Aorta (tissue), 5 donors: ENCODE data around the gene ETF1. TPM values are rescaled to one million over a fixed set of nuclear protein-coding genes. Genes with fewer than 3 reads are reported as not detected.

Source experiments
- ATAC-seq: fragments of 200-7000 bp; cut with Tn5 transposase; one replicate; pipeline ENCODE4 v1.9.1; 2022; ENCODE audit warnings: moderate library complexity; ENCODE audit not compliant: low FRiP score
- DNase-seq, 2 donors: peaks; one replicate each; pipeline ENCODE4 v3.0.0-alpha.2; 2020
- H3K27ac ChIP-seq, 2 donors: one replicate each; pipeline ENCODE4 v1.5.1; 2013; ENCODE audit warnings: low read length in 2 of 2, mild to moderate bottlenecking in 2 of 2, moderate library complexity in 2 of 2, control low read depth in 1 of 2, inconsistent platforms in 1 of 2, low read depth in 1 of 2
- H3K27me3 ChIP-seq, 2 donors: one replicate each; pipeline ENCODE4 v1.6.1; 2013; ENCODE audit warnings: control low read depth in 1 of 2, low read length in 1 of 2, mild to moderate bottlenecking in 1 of 2, moderate library complexity in 1 of 2; ENCODE audit not compliant: insufficient read depth in 2 of 2, control insufficient read depth in 1 of 2
- H3K36me3 ChIP-seq, 2 donors: one replicate each; pipeline ENCODE4 v1.6.1; 2013; ENCODE audit warnings: control low read depth in 1 of 2, low read length in 1 of 2, mild to moderate bottlenecking in 1 of 2; ENCODE audit not compliant: insufficient read depth in 2 of 2, control insufficient read depth in 1 of 2
- H3K4me1 ChIP-seq, 2 donors: one replicate each; pipeline ENCODE4 v1.6.1; 2013; ENCODE audit warnings: low read length in 2 of 2, control low read depth in 1 of 2, mild to moderate bottlenecking in 1 of 2, moderate library complexity in 1 of 2; ENCODE audit not compliant: insufficient read depth in 2 of 2, control insufficient read depth in 1 of 2
- H3K4me3 ChIP-seq, 2 donors: one replicate each; pipeline ENCODE4 v1.5.1; 2013; ENCODE audit warnings: low read length in 2 of 2, control low read depth in 1 of 2, mild to moderate bottlenecking in 1 of 2
- H3K9me3 ChIP-seq: one replicate; pipeline ENCODE4 v1.6.1; 2013; ENCODE audit warnings: mild to moderate bottlenecking, low read length; ENCODE audit not compliant: control insufficient read depth
- WGBS, 2 donors: extraction: QIAGEN DNeasy Blood & Tissue Kit; methylation state at CpG; one replicate each; pipeline ENCODE4 v1.1.7; 2013; 5-methylcytosine and 5-hydroxymethylcytosine counted together
- intact Hi-C, 2 donors: fragments of 100-400 bp; cut with DNase I; formaldehyde crosslinking; loops; one replicate each; pipeline versions ENCODE4 v1.14.2 to v1.15.0; 2022
- long read RNA-seq, 2 donors: library from polyadenylated mRNA; unstranded; transcript quantifications; one replicate each; pipeline ENCODE4 v2.0.0, GENCODE V29; 2020 to 2021
- polyA plus RNA-seq, 2 donors: library from polyadenylated mRNA; stranded (reverse); fragments of 200-250 nt; gene quantifications; one replicate each; pipeline ENCODE4 v1.2.3, GENCODE V29; 2013
- total RNA-seq, 2 donors: library from RNA; stranded (reverse); fragmentation: NEBNext Ultra II Directional; extraction: Animal tissue kit (Norgen Biotek cat#: 25700); gene quantifications; one replicate each; pipeline ENCODE4 v1.2.1, GENCODE V29; 2021
- donor health status: healthy with polysubstance abuse.
- donor health status: Bipolar disorder and iron deficiency.
- donor health status: DM: no; HTN: no; CAD: no.
- donor health status: DM: no; HTN: no; CAD: no.
- donor health status: DM: yes; HTN: yes; CAD: no.

The ETF1 gene
- total RNA-seq (100 to 1,000 TPM in 1 of 2 donors, 10 to 100 TPM in 1; 69.2 to 101 TPM), polyA plus RNA-seq (10 to 100 TPM; 48.5 to 79.6 TPM)
- long read RNA-seq, donor 1, transcript ETF1-201 (11 exons, 3,742 nt), result major isoform, 88 of 135 reads
- long read RNA-seq, donor 1, partial matches to known transcripts, result 30 of 135 reads
- long read RNA-seq, donor 1, other reads (novel, unspliced or antisense), result 15 of 135 reads
- long read RNA-seq, donor 2, transcript ETF1-201 (11 exons, 3,742 nt), result major isoform, 10 of 22 reads
- long read RNA-seq, donor 2, partial matches to known transcripts, result 9 of 22 reads
- long read RNA-seq, donor 2, other reads (novel, unspliced or antisense), result 3 of 22 reads

DNA sequence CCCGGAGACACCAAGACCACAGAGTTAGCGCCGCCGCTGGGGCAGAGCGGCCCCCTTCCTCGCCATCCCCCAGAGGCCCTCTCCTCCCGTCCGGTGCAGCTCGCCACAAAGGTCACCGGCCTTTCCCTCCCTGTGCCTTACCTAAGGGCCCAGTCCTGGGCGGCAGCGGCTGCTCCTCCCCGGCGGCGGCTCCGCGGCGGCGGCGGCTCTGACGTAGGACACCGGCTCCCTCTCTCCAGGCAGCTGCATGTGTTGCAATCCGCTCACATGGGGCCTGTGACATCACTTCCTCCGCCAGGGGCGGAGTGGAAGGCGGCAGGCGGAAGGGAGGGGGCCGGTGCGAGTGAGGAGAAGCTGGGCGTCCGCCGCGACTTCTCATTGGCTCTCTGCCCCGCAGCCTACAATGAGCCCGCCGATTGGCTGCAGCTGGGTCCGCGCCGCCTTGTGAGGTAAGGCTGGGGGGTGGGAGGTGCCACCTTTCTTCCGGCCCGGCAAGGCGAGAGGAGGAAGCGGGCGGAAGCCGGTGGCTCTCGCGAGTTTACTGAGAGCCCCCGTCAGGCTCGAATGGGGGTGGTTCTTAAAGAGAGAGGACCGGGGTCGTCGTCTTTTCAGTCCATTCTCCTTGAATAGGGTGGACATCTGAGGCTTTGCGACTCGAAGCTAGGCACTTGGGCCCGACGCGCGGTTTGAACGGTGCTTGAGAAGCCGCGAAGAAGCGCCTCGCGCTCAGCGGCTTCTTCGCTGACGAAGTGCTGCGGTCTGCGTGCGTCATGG, at the start of gene ETF1:
Gene ETF1, minus strand, starts transcription at position 281 of the 774 bp plus-strand sequence. CDS start 318 bp downstream, outside the sequence.
- Histone ChIP-seq H3K36me3 (no peaks in the 10 kb centered on the region), H3K27me3 (no peaks in the 10 kb centered on the region), H3K4me3 (peak within 1 kb of the TSS; percentile 78 to 91), H3K27ac (peak within 1 kb of the TSS; percentile 72 to 94), H3K4me1 (peaks cover 0 to 2% of the 10 kb centered on the region in 2 donors), H3K9me3 (no peaks in the 10 kb centered on the region)
- DNase-seq (peak; percentile 100), ATAC-seq (peak; percentile 98)
- intact Hi-C loops, result loop anchor here in 1 of 2 donors (5.0 kb wide), 1 partner anchor 81 kb away; no protein-coding TSS in a partner anchor
- WGBS, 2 donors, result 0% methylated on average over 59 to 70 of the region's 70 CpGs

DNA sequence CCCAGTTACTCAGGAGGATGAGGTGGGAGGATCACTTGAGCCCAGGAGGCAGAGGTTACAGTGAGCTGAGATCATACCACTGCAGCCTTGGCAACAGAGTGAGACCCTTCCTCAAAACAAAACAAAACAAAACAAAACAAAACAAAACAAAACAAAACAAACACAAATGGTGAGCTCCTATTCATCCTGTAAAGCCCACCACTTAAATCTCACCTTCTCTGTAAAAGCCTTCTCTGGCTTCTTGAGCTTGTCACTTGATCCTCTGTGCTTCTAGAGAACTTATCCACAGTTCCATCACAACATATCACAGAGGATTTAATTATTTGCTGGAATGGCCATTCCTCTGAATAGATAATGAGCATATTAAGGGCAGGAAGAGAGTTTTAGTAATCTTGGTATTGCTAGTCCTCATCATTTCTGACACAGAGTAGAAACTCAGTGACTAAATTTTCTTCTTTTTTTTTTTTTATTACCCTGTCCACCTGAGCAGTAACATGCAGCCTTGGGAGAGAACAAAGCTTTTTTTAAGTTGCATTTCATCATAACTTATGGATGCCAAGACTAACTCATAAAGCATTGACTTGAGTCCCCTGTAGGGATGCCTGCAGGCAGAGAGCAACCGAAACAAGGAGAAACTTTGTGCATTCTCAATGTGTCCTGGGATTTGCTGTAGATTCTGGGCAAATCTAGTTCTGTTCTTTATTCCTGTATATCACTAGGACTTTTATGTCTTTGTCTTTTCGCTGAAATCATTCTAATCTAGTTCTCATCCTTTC, 45.2 kb upstream of the ETF1 start:
- H3K27me3 ChIP-seq, result no peaks in the 10 kb centered on the region
- no peak overlapping the region for H3K4me3 ChIP-seq
- DNase-seq (no peak), ATAC-seq (no peak)
- H3K9me3 ChIP-seq, result no peaks in the 10 kb centered on the region
- no peak overlapping the region for H3K27ac ChIP-seq
- intact Hi-C loops, result no loop called here
- H3K36me3 ChIP-seq, result no peaks in the 10 kb centered on the region
- H3K4me1 ChIP-seq, result no peaks in the 10 kb centered on the region
- 90% methylated on average over 2 of the region's 2 CpGs for WGBS, 2 donors

DNA sequence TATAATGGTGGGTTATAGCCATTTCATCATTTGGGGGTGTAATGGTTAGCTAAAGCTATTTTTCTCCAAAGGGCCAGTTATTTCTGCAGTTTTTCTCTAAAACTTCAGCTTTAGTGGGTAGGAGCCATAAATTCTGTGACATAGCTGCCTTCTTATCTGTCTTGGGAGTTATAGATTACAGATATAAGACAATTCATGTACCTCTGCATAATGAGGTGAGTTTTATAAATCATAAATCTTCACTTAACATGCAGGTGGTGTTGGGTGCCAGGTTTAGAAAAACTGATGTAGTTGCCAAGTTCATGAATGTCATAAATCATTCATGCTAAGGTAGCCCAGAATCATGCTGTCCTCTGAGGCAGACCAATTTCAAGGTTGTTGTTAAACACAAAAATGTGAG, 42.1 kb upstream of the ETF1 start:
- ATAC-seq, result no peak
- intact Hi-C loops, result no loop called here
- DNase-seq, result no peak
- no peaks in the 10 kb centered on the region for H3K36me3 ChIP-seq
- no peak overlapping the region for H3K4me3 ChIP-seq
- H3K9me3 ChIP-seq, result no peaks in the 10 kb centered on the region
- H3K4me1 ChIP-seq, result no peaks in the 10 kb centered on the region
- no peaks in the 10 kb centered on the region for H3K27me3 ChIP-seq
- H3K27ac ChIP-seq, result no peak overlapping the region

DNA sequence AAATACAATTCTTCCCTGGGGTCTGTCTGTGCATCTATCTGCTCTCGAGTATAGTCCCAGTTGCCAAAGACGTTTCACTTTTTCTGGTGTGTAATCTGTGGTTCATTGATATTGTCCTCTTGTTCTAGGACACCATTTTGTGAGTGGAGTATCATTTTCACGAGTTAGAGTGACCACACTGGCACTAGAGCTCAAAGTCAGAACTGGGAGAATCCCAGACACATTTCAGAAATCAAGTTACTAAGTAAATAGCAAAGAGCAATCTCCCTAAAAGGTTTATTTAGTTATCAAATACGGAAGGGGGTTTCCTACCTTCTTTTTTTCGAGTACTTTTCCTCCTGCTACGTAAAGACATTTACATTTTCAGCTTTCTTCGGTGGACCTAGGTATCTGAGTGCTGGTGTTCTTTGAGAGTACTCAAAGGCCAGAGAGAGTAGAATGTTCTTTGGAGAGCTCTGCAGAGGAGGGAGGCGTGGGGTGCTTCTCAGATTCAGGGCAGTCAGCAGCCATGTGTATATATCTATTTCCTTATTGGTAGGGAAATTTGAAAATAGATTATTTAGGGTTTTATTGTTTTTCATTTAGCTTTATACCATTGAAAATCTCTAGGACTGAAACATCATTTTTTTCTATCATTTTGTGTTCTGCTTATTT, 41.1 kb upstream of the ETF1 start:
- no peak overlapping the region for H3K27ac ChIP-seq
- DNase-seq (no peak), ATAC-seq (no peak)
- intact Hi-C loops, result loop anchor here in 1 of 2 donors (5.0 kb wide), 1 partner anchor 678 kb away; no protein-coding TSS in a partner anchor
- no peaks in the 10 kb centered on the region for H3K27me3 ChIP-seq
- no peaks in the 10 kb centered on the region for H3K36me3 ChIP-seq
- 81% methylated on average over 8 of the region's 8 CpGs for WGBS, 2 donors
- H3K4me3 ChIP-seq, result no peak overlapping the region
- no peaks in the 10 kb centered on the region for H3K4me1 ChIP-seq
- no peaks in the 10 kb centered on the region for H3K9me3 ChIP-seq

DNA sequence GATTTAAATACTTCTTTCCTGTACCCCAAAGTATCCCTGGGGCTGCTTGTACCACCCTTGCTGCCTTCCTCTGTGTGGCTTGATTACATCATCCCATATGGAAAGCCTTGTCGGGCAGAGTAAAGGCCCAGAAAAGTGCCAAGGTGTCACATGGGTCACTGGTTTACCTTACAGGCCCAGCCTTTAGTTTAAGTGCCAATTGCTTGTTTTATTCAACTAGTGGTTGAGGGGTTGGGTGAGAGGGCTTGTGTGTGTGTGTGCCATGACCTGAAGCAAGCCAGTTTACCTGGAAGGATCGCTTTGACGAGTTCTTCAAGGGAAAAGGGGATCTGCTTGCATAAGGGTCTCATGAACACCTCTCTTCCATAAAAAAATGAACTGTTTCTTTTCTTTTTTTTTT, 39.9 kb upstream of the ETF1 start:
- DNase-seq, result no peak
- Histone ChIP-seq H3K27ac (no peak overlapping the region), H3K4me1 (no peaks in the 10 kb centered on the region), H3K4me3 (no peak overlapping the region), H3K9me3 (no peaks in the 10 kb centered on the region), H3K36me3 (no peaks in the 10 kb centered on the region), H3K27me3 (no peaks in the 10 kb centered on the region)
- no peak for ATAC-seq
- 92 to 94% methylated on average over 3 of the region's 3 CpGs for WGBS, 2 donors
- intact Hi-C loops, result loop anchor here in 1 of 2 donors (5.0 kb wide), 1 partner anchor 679 kb away; no protein-coding TSS in a partner anchor

DNA sequence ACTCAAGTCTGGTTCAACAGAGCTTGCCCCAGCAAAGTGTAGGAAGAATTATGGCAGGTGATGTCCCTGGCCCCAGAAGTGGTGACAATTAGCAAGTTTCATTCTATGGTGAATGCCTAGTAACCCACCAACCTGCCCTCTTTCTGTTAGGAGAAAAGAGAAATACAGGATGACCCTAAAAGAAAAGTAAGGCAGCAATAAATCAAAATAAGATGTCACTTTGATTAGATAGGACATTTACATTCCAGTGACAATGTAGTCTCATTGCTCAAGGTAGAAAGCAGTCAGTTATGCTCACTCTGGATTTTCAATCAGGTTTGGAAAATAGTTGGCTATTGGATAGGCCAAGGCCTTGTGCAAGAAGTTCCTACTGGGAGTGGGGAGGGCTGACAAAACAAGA, 37.7 kb upstream of the ETF1 start:
- Histone ChIP-seq H3K9me3 (no peaks in the 10 kb centered on the region), H3K27ac (no peak overlapping the region), H3K27me3 (no peaks in the 10 kb centered on the region), H3K36me3 (no peaks in the 10 kb centered on the region), H3K4me3 (no peak overlapping the region), H3K4me1 (no peaks in the 10 kb centered on the region)
- ATAC-seq (no peak), DNase-seq (no peak)
- intact Hi-C loops, result loop anchor here in 1 of 2 donors (5.0 kb wide), 1 partner anchor 682 kb away; no protein-coding TSS in a partner anchor

DNA sequence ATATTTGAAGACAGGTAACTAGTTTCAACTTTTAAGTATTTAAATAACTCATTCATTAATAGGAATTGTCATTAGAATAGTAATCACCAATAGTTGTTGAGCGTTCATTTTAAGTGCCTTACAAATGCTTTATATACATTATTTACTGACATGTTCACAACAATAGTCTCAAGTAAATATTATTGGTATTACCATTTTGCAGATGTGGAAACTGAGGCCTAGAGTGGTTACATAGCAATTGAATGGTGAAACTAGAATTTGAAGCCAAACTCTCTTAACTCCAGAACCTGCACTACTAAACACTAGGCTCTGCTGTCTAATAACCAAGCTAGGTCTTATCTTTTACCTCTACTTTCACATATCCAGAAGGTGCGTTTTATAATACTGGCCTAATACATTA, 37.0 kb upstream of the ETF1 start:
- H3K36me3 ChIP-seq, result no peaks in the 10 kb centered on the region
- no peaks in the 10 kb centered on the region for H3K9me3 ChIP-seq
- H3K4me1 ChIP-seq, result no peaks in the 10 kb centered on the region
- no peak overlapping the region for H3K4me3 ChIP-seq
- intact Hi-C loops, result loop anchor here in 1 of 2 donors (5.0 kb wide), 1 partner anchor 682 kb away; no protein-coding TSS in a partner anchor
- 91 to 94% methylated on average over 2 of the region's 2 CpGs for WGBS, 2 donors
- DNase-seq, result no peak
- ATAC-seq, result no peak
- no peaks in the 10 kb centered on the region for H3K27me3 ChIP-seq
- H3K27ac ChIP-seq, result no peak overlapping the region

DNA sequence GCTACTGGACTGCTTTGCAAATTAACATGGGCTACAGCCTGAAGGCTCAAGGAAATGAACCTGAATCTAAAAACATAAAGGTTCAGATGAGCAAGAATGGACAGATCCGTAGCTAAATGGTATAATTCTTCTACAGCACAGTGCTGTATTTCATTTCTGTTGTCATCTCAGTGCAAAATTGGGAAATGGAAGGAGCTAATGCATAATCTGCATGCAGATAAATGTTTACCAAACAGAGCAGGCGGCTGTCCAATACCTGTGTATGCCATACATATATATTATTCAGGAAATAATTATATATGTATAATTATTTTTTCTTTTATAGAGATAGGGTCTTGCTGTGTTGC, 36.5 kb upstream of the ETF1 start:
- no peaks in the 10 kb centered on the region for H3K9me3 ChIP-seq
- no peak overlapping the region for H3K27ac ChIP-seq
- no peaks in the 10 kb centered on the region for H3K27me3 ChIP-seq
- intact Hi-C loops, result loop anchor here in 1 of 2 donors (5.0 to 10.0 kb wide), 2 partner anchors 683 to 765 kb away; partner anchors contain the start of gene PAIP2
- ATAC-seq (no peak), DNase-seq (no peak)
- H3K36me3 ChIP-seq, result no peaks in the 10 kb centered on the region
- H3K4me1 ChIP-seq, result no peaks in the 10 kb centered on the region
- H3K4me3 ChIP-seq, result no peak overlapping the region
- 38 to 52% methylated on average over 2 of the region's 2 CpGs for WGBS, 2 donors
